GM06990 (cell line): ENCODE measurements around the gene TCEANC2.
A peak's percentile ranks its signal among the peaks of the same experiment; 100 is the strongest.
"Not testable (repeated sequence)": the region's sequence is repeated elsewhere in the genome, so short reads cannot be mapped to it uniquely, and the experiment has no call there.

ENCODE experiments used
- DNase-seq: peaks from one replicate; pipeline ENCODE4 v3.0.0-alpha.2; 2011; ENCODE audit not compliant: insufficient read length; ENCODE audit errors: extremely low read depth
- H3K27me3 ChIP-seq: replicated peaks from 2 replicates; pipeline ENCODE4 v1.6.0; 2011; ENCODE audit warnings: low read length; ENCODE audit not compliant: control insufficient read depth, insufficient read depth
- H3K36me3 ChIP-seq: 2 replicates; pipeline ENCODE4 v1.5.1; 2011; ENCODE audit warnings: low read length; ENCODE audit not compliant: control insufficient read depth, insufficient read depth
- H3K4me3 ChIP-seq: replicated peaks from 2 replicates; pipeline ENCODE4 v1.5.1; 2011; ENCODE audit warnings: low read depth, mild to moderate bottlenecking, control low read depth, low read length
- TF ChIP-seq, protein P1 (sequence below): IDR thresholded peaks from 2 replicates; pipeline ENCODE4 v1.5.1; 2011; ENCODE audit warnings: low read length, control low read depth, mild to moderate bottlenecking, inconsistent platforms; ENCODE audit not compliant: insufficient read depth, poor library complexity, severe bottlenecking

The TCEANC2 gene

DNA sequence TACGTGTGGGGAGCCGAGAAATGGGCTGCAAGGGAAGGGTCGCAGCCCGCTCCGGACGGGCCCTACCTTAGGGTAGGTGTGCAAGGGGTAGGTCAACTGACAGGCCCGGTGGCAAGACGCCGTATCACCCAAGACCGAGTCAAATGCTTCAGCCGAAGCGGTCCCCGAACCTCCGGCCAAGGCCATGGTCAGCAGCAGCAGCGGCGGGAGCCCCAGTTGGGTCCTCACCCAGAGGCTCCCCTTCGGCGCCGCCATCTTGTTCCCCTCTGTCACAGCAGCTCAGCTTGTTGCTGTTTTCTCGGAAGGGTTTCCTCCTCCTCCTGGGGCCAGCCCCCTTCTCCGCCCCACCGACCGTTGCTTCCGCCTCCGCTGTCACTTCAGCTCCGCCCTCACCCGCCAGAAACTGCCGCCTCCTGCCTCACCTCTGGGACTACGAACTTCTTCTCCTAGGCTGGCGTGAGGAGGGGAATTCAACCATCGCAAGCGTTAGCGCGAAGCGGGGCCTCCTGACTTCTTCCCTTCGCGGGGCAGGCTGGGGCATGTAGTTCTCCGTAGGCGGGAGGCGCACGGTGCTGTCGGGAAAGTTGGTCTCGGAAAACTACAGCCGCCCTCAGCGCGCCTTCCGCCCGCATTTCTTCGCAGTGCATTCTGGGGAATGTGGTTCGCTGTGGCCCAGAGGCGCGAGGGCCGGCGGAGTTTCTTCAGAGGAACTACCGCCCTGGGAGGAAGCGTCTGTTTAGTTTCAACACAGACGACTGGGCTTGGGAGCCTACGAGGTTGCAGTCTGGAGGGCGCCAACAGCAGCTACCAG lies at the start of gene TCEANC2, which contains the start of gene TMEM59:
Gene TCEANC2, plus strand, starts transcription at position 675 of the 811 bp plus-strand sequence. CDS start 815 bp downstream, outside the sequence.
Gene TMEM59, minus strand, starts transcription at position 271 of the 811 bp plus-strand sequence. Its CDS starts 16 bp downstream, at position 255.
- peak within 1 kb of the TSS; percentile 83 for H3K4me3 ChIP-seq
- TF ChIP-seq, protein P1, sequence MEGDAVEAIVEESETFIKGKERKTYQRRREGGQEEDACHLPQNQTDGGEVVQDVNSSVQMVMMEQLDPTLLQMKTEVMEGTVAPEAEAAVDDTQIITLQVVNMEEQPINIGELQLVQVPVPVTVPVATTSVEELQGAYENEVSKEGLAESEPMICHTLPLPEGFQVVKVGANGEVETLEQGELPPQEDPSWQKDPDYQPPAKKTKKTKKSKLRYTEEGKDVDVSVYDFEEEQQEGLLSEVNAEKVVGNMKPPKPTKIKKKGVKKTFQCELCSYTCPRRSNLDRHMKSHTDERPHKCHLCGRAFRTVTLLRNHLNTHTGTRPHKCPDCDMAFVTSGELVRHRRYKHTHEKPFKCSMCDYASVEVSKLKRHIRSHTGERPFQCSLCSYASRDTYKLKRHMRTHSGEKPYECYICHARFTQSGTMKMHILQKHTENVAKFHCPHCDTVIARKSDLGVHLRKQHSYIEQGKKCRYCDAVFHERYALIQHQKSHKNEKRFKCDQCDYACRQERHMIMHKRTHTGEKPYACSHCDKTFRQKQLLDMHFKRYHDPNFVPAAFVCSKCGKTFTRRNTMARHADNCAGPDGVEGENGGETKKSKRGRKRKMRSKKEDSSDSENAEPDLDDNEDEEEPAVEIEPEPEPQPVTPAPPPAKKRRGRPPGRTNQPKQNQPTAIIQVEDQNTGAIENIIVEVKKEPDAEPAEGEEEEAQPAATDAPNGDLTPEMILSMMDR = no peak
- H3K36me3 ChIP-seq = no peaks in the 10 kb centered on the region; the same call in 1 of the 2 replicates
- DNase-seq = peak; percentile 98
- H3K27me3 ChIP-seq = no peaks in the 10 kb centered on the region

DNA sequence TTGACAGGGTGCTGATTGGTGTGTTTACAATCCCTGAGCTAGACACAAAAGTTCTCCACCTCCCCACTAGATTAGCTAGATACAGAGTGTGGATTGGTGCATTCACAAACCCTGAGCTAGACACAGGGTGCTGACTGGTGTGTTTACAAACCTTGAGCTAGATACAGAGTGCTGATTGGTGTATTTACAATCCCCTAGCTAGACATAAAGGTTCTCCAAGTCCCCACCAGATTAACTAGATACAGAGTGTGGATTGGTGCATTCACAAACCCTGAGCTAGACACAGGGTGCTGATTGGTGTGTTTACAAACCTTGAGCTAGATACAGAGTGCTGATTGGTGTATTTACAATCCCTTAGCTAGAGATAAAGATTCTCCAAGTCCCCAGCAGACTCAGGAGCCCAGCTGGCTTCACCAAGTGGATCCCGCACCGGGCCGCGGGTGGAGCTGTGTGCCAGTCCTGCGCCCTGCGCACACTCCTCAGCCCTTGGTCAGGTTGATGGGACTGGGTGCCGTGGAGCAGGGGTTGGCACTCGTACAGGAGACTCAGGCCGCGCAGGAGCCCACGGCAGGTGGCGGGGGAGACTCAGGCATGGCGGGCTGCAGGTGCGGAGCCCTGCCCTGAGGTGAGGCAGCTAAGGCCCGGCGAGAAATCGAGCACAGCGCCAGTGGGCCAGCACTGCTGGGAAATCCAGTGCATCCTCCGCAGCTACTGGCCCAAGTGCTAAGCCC lies 49.5 kb upstream of the TCEANC2 start:
- not testable (repeated sequence) for DNase-seq, H3K4me3 ChIP-seq, H3K27me3 ChIP-seq, H3K36me3 ChIP-seq

DNA sequence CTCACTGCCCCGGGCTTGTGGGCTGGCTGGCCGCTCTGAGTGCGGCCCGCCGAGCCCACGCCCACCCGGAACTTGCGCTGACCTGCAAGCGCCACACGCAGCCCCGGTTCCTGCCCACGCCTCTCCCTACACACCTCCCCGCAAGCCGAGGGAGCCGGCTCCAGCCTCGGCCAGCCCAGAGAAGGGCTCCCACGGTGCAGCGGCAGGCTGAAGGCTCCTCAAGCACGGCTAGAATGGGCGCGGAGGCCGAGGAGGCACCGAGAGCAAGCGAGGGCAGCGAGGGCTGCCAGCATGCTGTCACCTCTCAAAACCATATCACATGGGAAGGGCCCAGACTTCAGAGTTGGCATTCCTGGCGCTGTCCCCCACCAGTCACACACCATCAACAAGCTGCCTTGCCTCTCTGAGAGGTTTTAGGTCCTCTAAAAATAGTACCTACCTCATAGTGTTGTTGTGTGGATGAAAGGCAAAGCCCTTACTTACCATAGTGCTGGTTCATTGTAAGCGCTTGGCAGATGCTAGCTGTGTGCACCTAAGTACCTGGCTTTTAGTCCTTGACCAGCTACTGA lies 48.8 kb upstream of the TCEANC2 start:
- DNase-seq = no peak
- TF ChIP-seq, protein P1 = no peak
- no peak overlapping the region for H3K4me3 ChIP-seq
- no peaks in the 10 kb centered on the region for H3K36me3 ChIP-seq
- peaks cover 1% of the 10 kb centered on the region; the same call in 1 of the 2 replicates for H3K27me3 ChIP-seq

DNA sequence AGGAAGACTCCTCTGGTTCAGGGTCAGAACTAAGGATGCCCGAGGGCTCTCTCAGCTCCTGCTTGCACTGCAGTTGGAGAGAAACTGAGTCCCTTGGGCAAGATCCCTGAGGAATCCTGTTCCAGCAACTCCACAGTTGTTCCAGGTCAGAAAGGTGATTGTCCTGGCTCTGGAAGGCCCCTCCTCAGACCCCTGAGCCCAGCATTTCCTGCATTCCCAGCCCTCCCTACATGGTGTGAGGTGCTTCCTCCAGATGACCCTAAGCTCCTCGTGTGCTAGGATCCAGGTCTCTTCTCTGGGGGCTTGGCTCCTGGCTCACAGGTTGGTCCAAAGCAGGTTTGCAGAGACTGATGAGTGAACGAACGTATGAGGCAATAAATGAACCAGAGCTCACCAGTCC lies 46.9 kb upstream of the TCEANC2 start:
- TF ChIP-seq, protein P1 = no peak
- H3K36me3 ChIP-seq = no peaks in the 10 kb centered on the region
- no peak overlapping the region for H3K4me3 ChIP-seq
- H3K27me3 ChIP-seq = peaks cover 1% of the 10 kb centered on the region; the same call in 1 of the 2 replicates
- no peak for DNase-seq

DNA sequence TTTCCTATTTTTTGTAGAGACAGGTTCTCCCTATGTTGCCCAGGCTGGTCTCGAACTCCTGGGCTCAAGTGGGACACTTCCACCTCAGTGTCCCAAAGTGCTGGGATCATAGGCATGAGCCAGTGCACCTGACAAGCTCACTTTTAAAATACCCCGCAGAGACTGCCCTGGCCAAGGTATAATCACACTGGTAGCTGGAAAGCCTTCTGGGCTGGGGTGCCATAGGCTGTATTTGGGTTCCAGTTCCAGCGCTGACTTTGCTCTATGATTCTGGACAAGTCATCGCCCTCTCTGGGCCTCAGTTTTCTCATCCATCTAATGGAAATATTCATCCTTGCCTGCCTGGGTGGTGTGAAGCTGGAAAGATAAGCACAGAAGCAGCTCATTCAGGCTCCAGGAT lies 45.8 kb upstream of the TCEANC2 start:
- Histone ChIP-seq H3K36me3 (no peaks in the 10 kb centered on the region), H3K27me3 (peaks cover 1% of the 10 kb centered on the region; the same call in 1 of the 2 replicates), H3K4me3 (no peak overlapping the region)
- TF ChIP-seq, protein P1 = no peak
- no peak for DNase-seq
